Middle frontal gyrus (tissue), 1 donor: ENCODE data around the gene RFX2.
"Not testable (repeated sequence)": the region's sequence is repeated elsewhere in the genome, so short reads cannot be mapped to it uniquely, and the experiment has no call there.

Experiments
- DNase-seq: peaks from one replicate; pipeline ENCODE4 v3.0.0-alpha.2; 2015; ENCODE audit warnings: low spot score; ENCODE audit errors: extremely low spot score

RFX2 gene

DNA sequence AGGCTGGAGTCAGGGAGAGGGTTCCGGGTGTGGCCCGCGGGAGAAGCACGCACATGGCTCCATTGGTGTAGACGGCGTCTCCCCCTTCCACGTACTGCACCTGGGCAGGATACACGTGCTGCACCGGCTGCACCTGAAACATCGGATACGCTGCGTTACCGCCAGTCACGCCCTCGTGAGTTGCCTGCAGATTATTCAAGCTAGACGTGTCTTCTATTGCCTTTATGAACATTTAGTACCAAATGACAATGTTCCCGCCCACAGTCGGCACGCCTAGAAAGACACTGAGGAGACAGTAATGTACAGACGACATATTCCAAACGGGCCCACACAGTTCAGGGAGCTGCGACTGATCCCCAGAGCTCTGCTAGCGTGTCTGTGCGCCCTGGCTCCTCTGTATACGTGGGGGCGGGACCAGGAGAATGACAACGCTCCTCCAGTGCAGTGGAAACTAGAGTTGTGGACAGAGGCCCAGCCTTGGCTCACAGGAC lies 68.3 kb downstream of the RFX2 start:
- no peak for DNase-seq

DNA sequence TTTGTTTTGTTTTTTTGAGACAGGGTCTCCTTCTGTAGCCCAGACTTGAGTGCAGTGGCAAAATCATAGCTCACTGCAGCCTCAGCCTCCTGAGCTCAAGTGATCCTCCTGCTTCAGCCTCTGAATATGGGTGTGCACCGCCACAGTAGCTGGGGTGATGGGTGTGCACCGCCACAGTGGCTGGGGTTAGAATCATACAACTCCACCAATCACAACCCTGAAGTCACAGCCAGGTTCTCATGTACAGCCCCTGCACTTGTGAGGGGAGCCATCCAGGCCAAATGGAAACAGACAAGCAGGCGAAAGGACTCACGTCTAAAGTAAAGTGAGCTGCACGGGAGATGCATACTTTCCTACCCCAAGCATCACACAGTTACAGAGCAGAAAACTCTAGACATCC lies 69.2 kb downstream of the RFX2 start:
- DNase-seq: no peak

DNA sequence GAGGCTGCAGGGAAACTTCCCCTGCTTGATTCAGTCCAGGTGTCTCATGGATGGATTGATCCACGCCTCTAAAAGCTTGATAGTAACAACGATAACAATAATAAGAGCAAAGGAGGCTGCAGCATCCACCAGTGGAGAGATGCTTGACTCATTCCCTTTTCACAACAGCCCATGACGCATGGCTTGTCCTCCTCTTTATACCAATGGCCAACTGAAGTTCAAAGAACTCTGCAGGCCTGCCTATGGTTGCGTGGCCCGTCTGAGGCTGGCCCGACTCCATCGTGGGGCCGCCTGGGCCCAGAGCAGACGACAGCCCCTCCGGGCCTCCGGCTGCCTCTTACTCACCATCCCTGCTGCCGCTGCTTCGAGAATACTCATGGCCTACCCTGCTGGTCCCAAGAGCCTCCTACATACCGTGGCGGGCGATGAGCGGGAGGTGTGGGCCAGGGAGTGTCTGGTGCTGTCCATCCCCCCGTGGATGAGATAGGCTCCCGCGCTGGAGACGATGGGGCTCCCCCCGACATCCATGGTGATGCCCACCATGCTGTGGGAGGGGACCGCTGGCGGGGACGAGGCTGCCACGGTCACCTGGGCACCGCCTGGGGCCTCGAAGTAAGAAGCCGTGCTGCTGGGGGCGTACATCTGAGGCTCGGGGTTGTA lies 70.6 kb downstream of the RFX2 start:
- no peak for DNase-seq

DNA sequence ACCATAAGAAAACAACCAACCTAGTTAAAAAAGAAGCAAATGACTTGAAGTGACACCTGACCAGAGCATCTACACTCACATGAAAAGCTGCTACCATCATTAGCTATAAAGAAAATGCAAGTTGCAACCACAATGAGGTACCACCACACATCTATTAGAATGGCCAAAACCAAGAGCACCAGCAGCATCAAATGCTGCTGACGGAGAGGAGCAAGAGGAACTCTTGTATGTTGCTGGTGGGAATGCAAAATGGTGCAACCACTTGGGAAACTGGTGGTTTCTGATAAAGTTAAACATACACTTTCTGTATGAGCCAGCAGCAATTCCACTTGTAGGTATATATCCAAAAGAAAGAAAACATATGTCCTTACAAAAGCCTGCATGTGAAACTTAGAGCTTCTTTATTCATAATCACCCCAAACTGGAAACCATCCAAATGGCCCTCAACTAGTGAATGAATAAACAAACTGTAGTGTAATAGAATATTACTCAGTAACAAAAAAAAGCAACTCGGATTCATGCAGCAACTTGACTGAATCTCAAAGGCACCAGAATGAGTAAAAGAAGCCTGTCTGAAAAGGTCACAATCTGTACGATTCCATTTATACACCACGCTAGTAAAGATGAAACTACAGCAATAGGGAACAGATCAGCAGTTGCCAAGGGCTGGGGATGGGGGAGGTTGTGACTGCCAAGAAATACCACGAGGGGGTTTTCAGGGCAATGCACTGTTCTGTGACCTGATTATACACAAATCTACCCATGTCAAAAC lies 71.5 kb downstream of the RFX2 start:
- no peak for DNase-seq

DNA sequence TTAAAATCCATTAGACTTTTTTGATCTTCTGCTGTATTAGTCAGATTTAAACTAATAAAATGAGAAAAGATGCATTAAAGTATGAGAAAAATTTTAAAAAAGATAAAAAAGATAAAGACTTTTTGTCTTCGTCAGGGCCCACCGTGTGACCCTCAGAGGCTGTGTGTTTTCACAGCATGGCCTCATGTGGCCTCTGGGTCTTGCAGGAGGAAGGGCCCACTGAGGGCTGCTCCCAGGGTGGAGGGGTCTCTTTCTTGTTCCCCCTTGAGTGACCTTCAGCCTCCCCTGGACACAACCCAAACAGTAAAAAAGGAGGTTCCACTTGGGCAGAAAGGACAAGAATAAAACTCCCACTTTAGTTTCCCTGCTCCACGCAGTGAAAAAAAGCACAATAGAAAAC lies 75.3 kb downstream of the RFX2 start:
- no peak for DNase-seq

DNA sequence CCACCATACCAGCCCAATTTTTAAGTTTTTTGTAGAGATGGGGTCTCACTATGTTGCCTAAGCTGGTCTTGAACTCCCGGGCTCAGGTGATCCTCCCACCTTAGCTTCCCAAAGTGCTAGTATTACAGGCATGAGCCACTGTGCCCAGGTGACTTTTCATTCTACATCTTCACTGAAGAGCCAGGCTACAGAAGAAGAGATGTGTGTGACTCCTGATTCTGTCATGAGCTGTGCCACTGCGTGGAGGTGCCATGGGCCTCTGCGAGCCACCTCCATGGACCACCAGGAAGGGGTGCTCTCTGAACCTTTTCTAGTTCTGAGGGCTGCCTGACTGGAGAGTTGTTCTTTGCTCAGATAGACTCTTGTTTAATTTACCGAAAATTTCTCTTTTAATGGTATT lies 75.8 kb downstream of the RFX2 start:
- no peak for DNase-seq

DNA sequence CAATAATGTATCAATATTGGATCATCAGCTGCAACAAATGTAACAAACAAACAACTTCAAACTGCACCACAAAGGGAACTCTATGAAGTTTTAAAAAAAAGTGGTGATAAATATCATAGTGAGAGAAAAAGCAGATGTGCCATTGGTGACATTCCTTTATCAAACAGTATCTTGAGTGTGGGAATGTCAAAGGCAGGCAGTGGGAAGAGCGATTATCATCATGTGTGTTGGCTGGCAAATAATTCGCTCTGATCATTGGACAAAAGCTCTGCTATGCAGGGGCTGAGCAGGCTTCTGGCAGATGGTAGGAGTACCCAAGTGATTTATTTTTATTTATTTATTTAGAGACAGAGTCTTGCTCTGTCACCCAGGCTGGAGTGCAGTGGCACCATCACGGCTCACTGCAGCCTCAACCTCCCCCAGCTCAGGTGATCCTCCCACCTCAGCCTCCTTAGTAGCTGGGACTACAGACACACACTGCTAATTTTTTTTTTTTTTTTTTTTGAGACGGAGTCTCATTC lies 76.5 kb downstream of the RFX2 start:
- no peak for DNase-seq

DNA sequence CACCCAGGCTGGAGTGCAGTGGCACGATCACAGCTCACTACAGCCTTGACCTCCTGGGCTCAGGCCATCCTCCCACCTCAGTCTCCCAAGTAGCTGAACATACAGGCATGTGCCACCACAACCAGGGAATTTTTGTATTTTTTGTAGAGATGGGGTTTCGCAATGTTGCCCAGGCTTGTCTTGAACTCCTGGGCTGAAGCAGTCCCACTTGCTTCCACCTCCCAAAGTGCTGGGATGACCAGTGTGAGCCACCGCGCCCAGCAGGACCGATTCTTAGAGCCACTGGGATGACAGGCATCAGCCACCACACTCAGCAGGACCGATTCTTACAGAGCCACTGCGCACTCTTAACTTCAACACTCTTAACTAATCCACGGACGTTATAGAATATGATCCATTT lies 77.5 kb downstream of the RFX2 start:
- DNase-seq: no peak

DNA sequence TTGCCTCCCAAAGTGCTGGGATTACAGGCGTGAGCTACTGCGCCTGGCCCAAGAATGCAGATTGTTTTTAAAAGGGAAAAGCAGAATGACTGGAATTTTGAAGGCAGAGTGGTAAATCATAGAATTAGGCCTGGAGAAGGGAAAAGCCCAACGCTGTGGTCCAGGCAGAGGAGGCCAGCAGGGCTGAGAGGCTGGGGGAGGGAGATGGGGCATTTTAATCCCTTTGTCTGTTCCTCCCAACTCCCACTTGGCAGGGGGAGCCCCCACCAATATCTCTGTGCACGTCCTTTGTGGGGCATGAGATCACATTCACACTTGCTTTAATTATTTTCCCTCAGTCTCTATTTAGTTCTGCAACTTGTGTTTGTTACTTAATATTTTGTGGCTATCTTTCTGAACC lies 77.9 kb downstream of the RFX2 start:
- no peak for DNase-seq

DNA sequence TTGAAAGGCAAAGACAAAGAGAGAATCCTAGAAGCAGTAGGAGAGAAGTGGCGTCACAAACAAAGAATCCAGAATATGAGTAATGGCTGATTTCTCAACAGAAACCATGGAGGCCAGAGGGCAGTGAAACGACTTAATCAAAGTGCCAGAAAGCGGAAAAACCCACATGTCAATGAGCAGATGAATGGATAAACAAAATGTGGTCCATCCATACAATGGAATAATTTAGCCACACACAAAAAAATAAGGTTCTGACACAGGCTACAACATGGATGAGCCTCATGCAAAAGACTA lies 80.1 kb downstream of the RFX2 start:
- no peak for DNase-seq

DNA sequence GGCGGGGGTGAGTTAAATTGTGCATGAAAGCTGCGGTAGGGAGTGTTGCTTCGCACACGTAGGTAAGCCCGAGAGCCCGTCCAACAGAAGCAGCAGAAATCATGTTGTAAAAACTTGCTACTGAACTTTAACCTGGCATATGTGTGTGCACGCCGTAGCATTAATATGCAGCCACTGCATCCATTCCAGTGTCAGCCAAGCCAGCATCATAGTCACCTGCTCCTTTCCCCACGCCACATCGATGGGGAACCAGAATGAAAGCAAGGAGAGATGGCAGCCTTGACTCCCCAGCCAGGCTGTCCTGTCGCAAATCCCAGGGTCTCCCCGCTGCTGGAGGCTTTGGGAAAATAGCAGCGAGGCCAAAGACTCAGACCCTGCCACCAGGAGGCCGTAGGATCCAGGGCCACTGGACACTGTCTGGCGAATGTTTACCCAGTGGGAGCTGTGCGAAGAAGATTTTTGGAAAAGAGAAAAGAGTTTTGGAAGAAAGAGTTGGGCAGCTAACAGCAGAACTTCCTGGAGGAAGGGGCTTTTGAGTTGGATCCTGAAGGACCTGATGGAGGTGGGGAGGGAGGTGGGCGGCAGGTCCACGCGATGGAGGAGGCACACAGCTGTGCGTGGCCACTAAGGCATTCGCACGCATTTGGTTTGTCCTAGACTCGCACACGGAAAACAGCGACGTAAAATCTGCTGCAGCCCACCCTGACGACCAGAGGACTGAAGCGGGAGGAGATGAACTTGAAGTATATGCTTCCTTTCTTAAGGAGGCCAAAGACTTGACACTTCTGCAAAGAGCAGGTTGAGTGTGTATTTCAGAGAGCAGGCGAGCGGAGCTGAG lies 83.7 kb downstream of the RFX2 start:
- no peak for DNase-seq

DNA sequence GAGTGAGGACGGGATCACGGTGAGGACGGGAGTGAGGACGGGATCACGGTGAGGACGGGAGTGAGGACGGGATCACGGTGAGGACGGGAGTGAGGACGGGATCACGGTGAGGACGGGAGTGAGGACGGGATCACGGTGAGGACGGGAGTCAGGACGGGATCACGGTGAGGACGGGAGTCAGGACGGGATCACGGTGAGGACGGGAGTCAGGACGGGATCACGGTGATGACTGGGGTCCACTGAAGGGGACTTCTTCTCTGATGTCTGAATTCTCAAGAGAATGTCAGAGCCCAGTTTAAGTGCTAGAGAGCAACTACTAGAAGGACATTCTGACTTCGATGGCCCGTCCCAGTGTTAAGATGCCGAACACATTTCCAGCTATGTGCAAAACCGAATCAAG lies 85.5 kb downstream of the RFX2 start:
- DNase-seq: not testable (repeated sequence)

DNA sequence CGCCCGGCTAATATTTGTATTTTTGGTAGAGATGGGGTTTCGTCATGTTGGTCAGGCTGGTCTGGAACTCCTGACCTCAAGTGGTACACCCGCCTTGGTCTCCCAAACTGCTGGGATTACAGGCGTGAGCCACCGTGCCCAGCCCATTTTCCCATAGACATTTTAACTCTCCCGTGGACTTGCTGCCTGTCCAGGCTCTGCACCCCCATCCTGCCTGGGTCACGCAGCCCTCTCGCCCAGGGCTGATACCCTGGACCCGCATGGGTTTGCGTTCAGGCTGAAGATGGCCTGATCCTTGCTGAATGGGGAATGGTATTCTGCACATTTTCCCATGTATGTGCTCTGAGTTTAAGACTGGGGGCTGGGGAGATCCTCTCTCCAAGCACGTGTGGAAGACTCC lies 86.4 kb downstream of the RFX2 start:
- DNase-seq: no peak

DNA sequence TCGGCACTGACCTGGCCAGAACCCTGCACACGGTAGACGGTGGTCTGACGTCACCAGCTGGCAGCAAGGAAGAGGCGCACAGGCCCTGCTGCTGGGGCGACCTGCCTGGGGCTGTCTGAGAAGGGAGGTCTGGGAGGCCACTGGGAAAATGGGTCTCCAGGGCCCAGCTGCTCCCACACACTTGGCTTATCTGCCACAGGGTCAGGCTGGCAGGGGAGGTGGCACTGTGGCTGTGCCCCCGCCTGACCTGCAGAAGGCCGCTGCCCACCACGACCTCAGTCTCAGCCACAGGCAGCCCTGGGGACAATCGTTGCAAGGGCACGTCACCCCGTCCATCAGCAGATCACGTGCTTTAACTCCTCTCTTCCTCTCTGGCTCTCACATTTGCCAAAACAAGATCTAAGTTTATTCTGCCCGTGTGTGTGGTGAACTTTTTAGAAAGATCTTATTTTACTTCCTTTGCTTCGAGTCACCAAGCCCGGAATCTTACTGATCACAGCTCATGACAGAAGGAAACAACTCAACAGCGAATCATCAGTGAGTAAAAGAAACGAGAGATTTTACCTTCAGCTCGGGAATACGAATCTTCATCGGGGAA lies 87.1 kb downstream of the RFX2 start:
- no peak for DNase-seq

DNA sequence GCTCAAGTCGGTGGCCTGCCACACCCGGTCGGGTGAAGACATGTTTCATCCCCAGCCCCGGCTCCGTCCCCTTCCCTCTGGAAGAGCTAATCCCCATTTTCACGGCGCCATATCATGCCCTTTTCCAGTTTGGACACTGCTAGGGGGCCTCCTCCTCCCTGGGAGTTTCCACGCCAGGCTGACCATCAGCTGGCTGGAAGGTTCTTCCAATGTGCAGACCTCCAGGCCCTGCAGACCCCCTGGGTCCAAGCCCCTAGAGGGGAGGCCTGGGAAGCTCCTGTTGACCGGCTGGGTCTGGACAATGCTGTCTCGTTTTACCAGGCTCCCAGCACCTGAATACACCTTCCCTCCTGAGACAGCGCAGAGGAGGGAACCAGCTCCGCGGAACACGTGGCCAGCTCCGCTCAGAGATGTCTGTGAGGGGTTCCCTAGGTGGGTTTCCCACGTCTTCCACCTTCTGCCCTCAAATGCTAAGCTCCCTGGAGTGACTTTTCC lies 87.7 kb downstream of the RFX2 start:
- no peak for DNase-seq

DNA sequence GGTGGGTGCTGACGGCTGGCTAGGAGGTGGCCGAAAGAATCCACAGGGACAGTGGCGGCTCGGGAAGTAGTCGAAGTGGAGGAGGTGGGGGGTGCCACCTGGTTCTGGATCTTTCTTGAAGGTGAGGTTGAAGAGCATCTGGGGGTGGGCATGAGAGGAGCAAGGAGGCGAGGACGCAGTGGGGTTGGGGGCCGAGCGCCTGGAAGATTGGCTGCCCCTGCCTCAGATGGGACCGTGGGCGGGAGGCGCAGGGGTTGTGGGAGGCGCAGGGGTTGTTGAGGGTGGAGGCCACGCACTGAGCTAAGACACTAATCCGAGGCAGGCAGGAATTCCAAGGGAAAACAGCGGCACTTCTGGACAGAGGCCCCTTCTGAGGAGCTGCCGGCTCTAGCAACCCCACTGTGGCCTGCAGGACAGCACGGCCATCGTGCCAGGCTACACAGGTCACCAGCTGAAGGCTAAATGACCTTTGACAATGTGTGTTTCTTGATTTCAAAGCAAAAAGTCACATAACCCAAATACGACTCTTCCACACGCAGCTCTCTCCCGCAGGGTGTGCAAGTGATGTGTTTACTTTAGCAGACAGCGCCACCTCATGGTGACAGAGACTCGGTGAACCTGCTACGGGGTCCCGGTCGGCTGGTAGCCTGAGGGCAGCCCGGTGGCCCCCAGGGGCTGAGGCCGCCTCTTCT lies 88.3 kb downstream of the RFX2 start:
- peak; percentile 34 for DNase-seq

DNA sequence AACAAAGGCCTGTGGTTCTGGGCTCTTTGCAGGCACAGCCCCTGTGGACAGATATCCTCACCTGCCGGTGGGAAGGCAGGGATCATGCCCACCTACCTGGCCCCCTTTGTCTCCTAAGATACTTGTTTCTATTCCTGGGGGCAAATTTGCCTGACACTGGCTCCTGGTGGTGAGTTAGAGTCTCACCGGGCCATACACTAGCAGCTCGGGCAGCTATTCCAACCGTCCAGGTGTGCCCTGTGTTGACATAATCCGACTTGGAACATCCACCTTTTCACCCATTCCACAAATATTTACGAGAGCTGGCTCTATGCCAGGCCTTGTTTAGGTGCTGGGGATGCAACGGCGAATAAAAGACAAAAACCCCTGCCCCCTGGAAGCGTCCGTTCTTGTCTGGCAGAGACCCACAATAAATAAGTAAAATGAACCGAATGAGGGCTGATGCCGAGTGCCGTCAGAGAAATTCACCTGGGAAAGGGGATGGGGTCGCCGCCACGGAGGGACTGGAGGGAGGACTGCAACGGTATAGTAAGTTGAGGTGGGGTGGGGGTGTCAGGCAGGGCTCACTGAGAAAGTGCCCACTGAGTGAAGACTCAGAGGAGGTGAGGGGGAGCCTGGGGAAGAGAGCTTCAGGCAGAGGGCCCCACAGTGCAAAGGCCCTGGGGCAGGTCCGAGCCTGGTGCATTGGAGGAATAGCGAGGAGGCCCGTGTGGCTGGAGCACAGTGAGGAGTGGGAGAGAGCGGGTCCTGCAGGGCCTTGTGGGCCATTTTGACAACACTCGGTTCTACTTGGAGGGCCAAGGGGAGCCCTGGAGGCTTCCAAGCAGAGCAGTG lies 89.1 kb downstream of the RFX2 start:
- no peak for DNase-seq

DNA sequence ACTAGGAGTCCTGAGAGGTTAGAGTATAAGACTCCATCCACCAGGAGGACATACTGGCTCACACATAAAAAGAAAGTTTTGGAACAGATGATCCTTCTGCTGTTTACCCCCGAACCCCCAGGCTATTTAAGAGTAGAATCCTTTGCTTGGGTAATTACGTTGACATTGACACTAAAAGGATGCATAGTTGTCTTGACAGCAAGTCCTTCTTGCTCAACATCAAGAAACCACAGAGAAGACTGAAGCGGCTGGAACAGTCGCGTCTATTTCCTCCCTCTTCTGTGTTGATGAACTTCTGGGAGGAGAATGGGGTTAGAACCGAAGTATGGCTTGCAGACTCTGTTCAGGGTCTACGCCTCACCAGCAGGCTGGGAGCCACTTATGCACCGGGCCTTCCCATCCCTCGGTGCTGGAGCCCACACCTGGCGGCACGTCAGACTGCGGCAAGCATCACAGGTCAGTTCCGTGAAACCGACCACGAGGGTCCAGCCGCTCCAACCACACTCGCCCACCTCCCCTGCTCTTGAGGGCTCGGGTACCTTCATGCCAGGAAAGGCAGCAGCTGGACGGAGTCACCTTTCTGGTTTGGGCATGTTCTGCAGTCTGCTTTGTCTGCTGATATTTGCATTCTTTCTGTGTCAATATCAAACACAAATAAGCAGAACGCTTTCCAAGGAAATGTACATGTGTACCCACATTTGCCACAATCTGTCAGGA lies 90.0 kb downstream of the RFX2 start:
- DNase-seq: no peak

DNA sequence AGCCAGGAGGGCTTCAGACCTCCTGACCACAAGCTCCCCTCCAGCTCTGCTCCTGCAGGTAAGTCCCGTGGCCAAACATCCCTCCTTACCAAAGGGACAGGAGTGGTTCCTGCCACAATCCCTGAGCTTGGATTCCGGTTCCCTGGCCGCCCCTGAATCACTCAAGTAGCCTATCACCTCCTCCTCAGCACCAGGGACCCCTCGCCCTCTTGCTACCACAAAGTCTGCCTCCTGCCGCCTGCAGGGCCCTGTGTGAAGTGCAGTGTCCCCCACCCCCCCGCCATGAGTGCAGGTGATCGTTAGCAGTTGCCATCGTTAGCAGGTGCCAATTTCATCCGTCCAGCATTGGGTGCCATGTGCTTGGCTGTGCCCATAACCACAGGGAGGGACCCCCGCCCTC lies 91.5 kb downstream of the RFX2 start:
- no peak for DNase-seq
